Activated CD4-positive, CD25-positive, alpha-beta regulatory T cell (primary cell): Measurements from ENCODE around the gene CDHR2.
"Not testable (repeated sequence)": the region's sequence is repeated elsewhere in the genome, so short reads cannot be mapped to it uniquely, and the experiment has no call there.

Experiments used
- DNase-seq, 4 experiments: peaks; one replicate each; lab custom pipeline; 2025; lab: John Stamatoyannopoulos, UW

Gene CDHR2

GRCh38 chr5:176596689-176597416, 47.7 kb downstream of the CDHR2 start:
- peak in 3 of 4 experiments; percentile 40 to 66 (median 66) for DNase-seq

GRCh38 chr5:176597417-176598389, 48.6 kb downstream of the CDHR2 start:
- no peak for DNase-seq

- not testable (repeated sequence) for DNase-seq
These were observed 50.7 kb downstream of the CDHR2 start for GRCh38 chr5:176599749-176600430.

- no peak for DNase-seq
These were observed 52.9 kb downstream of the CDHR2 start for GRCh38 chr5:176601901-176602482.

GRCh38 chr5:176603091-176603490, 53.9 kb downstream of the CDHR2 start:
- no peak for DNase-seq

- DNase-seq: no peak
These were observed 56.9 kb downstream of the CDHR2 start for GRCh38 chr5:176606032-176606431.

- DNase-seq: no peak
These were observed 57.7 kb downstream of the CDHR2 start for GRCh38 chr5:176606875-176607274.

GRCh38 chr5:176608142-176608705, 59.1 kb downstream of the CDHR2 start:
- no peak for DNase-seq

GRCh38 chr5:176608937-176609723, 60.0 kb downstream of the CDHR2 start:
- DNase-seq: no peak

GRCh38 chr5:176609724-176610434, 60.7 kb downstream of the CDHR2 start, which contains the start of gene GPRIN1:
GPRIN1 (minus strand) TSS chr5:176610156; CDS start chr5:176599834, 10,322 bp downstream.
- peak in 3 of 4 experiments; percentile 15 to 38 (median 23) for DNase-seq

GRCh38 chr5:176610435-176610773, 61.3 kb downstream of the CDHR2 start:
- DNase-seq: no peak

GRCh38 chr5:176611435-176611834, 62.3 kb downstream of the CDHR2 start:
- DNase-seq: peak in 1 of 4 experiments; percentile 21

- no peak for DNase-seq
These were observed 62.9 kb downstream of the CDHR2 start for GRCh38 chr5:176612008-176612407.

GRCh38 chr5:176612855-176613254, 63.7 kb downstream of the CDHR2 start:
- DNase-seq: no peak

- no peak for DNase-seq
These were observed 65.8 kb downstream of the CDHR2 start for GRCh38 chr5:176614805-176615478.

GRCh38 chr5:176616511-176616910, 67.4 kb downstream of the CDHR2 start:
- no peak for DNase-seq

- DNase-seq: no peak
These were observed 69.6 kb downstream of the CDHR2 start for GRCh38 chr5:176618783-176619182.

- DNase-seq: peak; percentile 27 to 64 (median 42)
These were observed 70.0 kb downstream of the CDHR2 start for GRCh38 chr5:176619203-176619568.

- DNase-seq: no peak
These were observed 70.6 kb downstream of the CDHR2 start for GRCh38 chr5:176619569-176620332.
